Airway epithelial cell (primary cell): Measurements from ENCODE around the gene USH1C. TPM values are rescaled to one million over a fixed set of nuclear protein-coding genes. Genes with fewer than 3 reads are reported as not detected.

Experiments used
- total RNA-seq: library from RNA; depleted of rRNA; stranded (reverse); fragments of >200 nt; gene quantifications from 2 replicates; pipeline ENCODE4 v1.2.3, GENCODE V29; 2015

The USH1C gene
- total RNA-seq, result not detected in 2 replicates

DNA sequence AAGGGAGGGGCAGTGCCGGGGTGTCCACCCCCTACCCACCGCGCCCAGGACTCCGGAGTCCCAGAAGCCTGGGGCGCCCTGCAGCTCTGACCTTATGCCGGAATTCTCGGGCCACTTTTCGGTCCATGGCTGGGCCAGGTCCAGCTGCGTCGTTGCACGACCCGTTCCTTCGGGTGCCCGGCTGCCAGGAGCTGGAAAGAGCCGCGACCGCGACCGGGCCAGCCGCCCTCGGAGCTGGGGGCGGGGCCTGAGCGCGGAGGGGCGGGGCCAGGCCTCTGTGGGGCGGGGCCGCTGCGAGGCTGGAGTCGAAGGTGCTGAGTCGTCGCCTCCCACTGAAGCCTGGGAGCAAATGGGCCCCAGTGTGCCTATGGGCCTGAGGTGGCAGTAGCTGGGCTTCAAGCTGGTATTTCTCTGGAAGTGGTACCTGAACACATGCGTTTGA is at the start of gene USH1C:
Gene USH1C, minus strand, starts transcription at position 236 of the 442 bp plus-strand sequence. Its CDS starts 109 bp downstream, at position 127.

DNA sequence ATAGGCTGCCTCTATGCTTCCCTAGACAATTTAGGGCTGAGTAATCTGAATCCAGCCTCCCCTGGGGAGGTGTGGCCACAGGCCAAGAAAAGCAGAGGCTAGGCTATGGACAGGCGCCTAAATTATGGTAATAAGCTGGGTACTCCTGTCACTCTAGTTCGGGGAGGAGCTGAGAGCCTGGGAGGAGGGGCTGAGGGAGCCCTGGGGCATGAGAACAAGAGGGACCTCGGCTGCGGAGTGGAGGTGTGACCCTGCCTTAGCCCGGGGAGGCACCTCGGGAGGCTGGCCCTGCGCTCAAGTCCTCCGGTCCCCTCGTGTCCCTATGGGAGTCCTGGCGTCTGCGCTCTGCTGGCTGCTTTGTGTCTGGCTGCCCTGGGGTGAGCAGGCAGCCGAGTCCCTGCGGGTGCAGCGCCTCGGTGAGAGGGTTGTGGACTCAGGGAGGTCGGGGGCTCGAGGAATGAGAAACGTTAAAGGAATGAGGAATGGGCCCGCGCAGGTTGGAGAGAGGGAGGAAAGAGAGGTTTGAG is 2.9 kb upstream of the USH1C start, which contains the start of gene OTOG:
Gene OTOG, plus strand, starts transcription at position 209 of the 527 bp plus-strand sequence. Its CDS starts 114 bp downstream, at position 323.

DNA sequence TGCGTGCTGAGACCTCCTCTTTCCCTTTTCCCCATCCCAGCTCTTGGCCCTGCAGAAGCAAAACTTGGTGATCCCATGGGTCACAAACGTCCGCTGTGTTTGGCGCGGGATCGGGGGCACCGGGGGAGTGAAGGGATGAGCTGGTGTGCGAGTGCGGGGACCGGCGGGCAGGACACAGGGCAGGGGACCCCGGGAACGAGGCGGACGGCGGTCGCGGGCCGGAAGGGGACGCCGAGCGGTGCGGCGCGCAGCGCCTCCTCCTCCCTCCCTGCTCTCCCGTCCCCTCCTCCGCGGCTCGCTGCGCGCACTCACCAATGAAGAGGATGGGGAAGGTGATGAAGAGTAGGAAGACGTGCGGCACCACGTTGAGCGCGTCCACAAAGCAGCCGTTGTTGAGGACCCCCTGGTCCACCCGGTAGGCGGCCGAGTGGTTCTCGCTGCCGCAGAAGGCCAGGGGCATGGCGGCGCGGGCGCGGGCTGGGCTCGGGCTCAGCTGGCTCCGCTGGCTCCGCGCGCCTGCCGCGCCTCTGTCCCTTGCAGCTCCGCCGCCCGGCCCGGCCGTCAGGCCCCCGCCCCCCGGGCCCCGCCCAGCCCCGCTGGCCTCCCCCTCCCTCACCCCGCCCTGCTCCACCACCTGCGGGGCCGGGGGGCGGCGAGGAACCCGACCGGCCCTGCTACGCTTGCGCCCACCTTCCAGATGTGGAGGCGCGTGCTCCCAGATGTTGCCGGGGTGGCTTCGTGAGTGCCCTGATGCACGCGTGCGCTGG is 67.7 kb downstream of the USH1C start, which contains the start of gene ABCC8:
Gene ABCC8, minus strand, starts transcription at position 529 of the 767 bp plus-strand sequence. Its CDS starts 69 bp downstream, at position 460.

Other genes starting within 250 kb of the USH1C start
- gene NCR3LG1, start 192.6 kb downstream of the USH1C start, total RNA-seq, result 1.4 and 2.2 TPM in 2 replicates
- 0.07 and 0.23 TPM in 2 replicates for gene KCNJ11, start 155.8 kb downstream of the USH1C start, total RNA-seq
- 0.42 TPM in 1 of 2 replicates, not detected in the other for gene ABCC8, start 67.6 kb downstream of the USH1C start, total RNA-seq
- not detected in 2 replicates for gene OTOG, start 2.8 kb upstream of the USH1C start, total RNA-seq
- gene MYOD1, start 175.2 kb upstream of the USH1C start, total RNA-seq, result not detected in 2 replicates
- not detected in 2 replicates for gene KCNC1, start 190.4 kb upstream of the USH1C start, total RNA-seq